ENCODE results near the gene AFF1. TPM values are rescaled to one million over a fixed set of nuclear protein-coding genes. Genes with fewer than 3 reads are reported as not detected.

AFF1 gene
- total RNA-seq, 1 experiment from 2014 or later, result 93.4 TPM

- H3K4me1 Mint-ChIP-seq, result peaks cover 23% of the 10 kb centered on the region
- TF ChIP-seq, protein P1, sequence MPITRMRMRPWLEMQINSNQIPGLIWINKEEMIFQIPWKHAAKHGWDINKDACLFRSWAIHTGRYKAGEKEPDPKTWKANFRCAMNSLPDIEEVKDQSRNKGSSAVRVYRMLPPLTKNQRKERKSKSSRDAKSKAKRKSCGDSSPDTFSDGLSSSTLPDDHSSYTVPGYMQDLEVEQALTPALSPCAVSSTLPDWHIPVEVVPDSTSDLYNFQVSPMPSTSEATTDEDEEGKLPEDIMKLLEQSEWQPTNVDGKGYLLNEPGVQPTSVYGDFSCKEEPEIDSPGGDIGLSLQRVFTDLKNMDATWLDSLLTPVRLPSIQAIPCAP (CRISPR knock-in tag; IDR thresholded peaks at IDR 0.05), result no peak
- CTCF ChIA-PET, result no interaction called here
- no peak overlapping the region for H3K4me3 Mint-ChIP-seq
- DNase-seq (ENCODE audit: low spot score) (no peak), ATAC-seq (no peak)
- H3K27ac Mint-ChIP-seq, result no peak overlapping the region
- no peaks in the 10 kb centered on the region for H3K27me3 Mint-ChIP-seq (ENCODE audit: low read depth)
- H3K9me3 Mint-ChIP-seq, result no peaks in the 10 kb centered on the region
- POLR2A ChIA-PET, result no interaction called here
- peaks cover 25% of the 10 kb centered on the region for H3K36me3 Mint-ChIP-seq
Observed at GRCh38 chr4:87046121-87046551, 111.3 kb downstream of the AFF1 start.

DNA sequence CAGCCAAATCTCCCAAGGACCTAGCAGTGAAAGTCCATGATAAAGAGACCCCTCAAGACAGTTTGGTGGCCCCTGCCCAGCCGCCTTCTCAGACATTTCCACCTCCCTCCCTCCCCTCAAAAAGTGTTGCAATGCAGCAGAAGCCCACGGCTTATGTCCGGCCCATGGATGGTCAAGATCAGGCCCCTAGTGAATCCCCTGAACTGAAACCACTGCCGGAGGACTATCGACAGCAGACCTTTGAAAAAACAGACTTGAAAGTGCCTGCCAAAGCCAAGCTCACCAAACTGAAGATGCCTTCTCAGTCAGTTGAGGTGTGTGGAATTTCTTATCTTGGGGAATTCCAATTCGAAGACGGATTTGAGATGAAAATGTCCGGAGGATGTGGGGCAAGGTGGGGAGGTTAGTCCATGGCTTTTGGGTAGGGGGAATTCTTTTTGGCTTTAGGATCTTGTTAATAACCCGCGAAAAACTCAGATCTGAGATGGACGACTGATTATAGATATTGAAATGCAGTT is 112.5 kb downstream of the AFF1 start:
- ChIA-PET POLR2A (no interaction called here), CTCF (no interaction called here)
- H3K4me3 Mint-ChIP-seq, result no peak overlapping the region
- DNase-seq (ENCODE audit: low spot score) (no peak), ATAC-seq (no peak)
- no peaks in the 10 kb centered on the region for H3K9me3 Mint-ChIP-seq
- H3K36me3 Mint-ChIP-seq, result peaks cover 33% of the 10 kb centered on the region
- TF ChIP-seq TEAD4 (CRISPR knock-in tag; IDR thresholded peaks at IDR 0.05) (no peak), ZNF317 (CRISPR knock-in tag; IDR thresholded peaks at IDR 0.05; ENCODE audit: borderline replicate concordance, low read depth) (no peak), ATF1 (CRISPR knock-in tag; IDR thresholded peaks at IDR 0.05) (no peak), JAZF1 (CRISPR knock-in tag; IDR thresholded peaks at IDR 0.05) (no peak), TP53 (CRISPR knock-in tag; IDR thresholded peaks at IDR 0.05) (no peak), E2F4 (CRISPR knock-in tag; IDR thresholded peaks at IDR 0.05; ENCODE audit: borderline replicate concordance, low read depth) (no peak), GRHL2 (CRISPR knock-in tag; IDR thresholded peaks at IDR 0.05; ENCODE audit: insufficient replicate concordance, severe bottlenecking) (no peak), ZNF671 (CRISPR knock-in tag; IDR thresholded peaks at IDR 0.05) (no peak)
- TF ChIP-seq, protein P2, sequence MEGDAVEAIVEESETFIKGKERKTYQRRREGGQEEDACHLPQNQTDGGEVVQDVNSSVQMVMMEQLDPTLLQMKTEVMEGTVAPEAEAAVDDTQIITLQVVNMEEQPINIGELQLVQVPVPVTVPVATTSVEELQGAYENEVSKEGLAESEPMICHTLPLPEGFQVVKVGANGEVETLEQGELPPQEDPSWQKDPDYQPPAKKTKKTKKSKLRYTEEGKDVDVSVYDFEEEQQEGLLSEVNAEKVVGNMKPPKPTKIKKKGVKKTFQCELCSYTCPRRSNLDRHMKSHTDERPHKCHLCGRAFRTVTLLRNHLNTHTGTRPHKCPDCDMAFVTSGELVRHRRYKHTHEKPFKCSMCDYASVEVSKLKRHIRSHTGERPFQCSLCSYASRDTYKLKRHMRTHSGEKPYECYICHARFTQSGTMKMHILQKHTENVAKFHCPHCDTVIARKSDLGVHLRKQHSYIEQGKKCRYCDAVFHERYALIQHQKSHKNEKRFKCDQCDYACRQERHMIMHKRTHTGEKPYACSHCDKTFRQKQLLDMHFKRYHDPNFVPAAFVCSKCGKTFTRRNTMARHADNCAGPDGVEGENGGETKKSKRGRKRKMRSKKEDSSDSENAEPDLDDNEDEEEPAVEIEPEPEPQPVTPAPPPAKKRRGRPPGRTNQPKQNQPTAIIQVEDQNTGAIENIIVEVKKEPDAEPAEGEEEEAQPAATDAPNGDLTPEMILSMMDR (IDR thresholded peaks at IDR 0.05), result no peak
- TF ChIP-seq, protein P3, sequence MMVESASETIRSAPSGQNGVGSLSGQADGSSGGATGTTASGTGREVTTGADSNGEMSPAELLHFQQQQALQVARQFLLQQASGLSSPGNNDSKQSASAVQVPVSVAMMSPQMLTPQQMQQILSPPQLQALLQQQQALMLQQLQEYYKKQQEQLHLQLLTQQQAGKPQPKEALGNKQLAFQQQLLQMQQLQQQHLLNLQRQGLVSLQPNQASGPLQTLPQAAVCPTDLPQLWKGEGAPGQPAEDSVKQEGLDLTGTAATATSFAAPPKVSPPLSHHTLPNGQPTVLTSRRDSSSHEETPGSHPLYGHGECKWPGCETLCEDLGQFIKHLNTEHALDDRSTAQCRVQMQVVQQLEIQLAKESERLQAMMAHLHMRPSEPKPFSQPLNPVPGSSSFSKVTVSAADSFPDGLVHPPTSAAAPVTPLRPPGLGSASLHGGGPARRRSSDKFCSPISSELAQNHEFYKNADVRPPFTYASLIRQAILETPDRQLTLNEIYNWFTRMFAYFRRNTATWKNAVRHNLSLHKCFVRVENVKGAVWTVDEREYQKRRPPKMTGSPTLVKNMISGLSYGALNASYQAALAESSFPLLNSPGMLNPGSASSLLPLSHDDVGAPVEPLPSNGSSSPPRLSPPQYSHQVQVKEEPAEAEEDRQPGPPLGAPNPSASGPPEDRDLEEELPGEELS (CRISPR knock-in tag; IDR thresholded peaks at IDR 0.05), result no peak
- TF ChIP-seq, protein P4, sequence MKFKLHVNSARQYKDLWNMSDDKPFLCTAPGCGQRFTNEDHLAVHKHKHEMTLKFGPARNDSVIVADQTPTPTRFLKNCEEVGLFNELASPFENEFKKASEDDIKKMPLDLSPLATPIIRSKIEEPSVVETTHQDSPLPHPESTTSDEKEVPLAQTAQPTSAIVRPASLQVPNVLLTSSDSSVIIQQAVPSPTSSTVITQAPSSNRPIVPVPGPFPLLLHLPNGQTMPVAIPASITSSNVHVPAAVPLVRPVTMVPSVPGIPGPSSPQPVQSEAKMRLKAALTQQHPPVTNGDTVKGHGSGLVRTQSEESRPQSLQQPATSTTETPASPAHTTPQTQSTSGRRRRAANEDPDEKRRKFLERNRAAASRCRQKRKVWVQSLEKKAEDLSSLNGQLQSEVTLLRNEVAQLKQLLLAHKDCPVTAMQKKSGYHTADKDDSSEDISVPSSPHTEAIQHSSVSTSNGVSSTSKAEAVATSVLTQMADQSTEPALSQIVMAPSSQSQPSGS (CRISPR knock-in tag; IDR thresholded peaks at IDR 0.05; ENCODE audit: borderline replicate concordance, low read depth), result no peak
- no peaks in the 10 kb centered on the region for H3K27me3 Mint-ChIP-seq (ENCODE audit: low read depth)
- peak overlapping the region; percentile 18; the same call in 1 of the 2 replicates for H3K27ac Mint-ChIP-seq
- peaks cover 18% of the 10 kb centered on the region for H3K4me1 Mint-ChIP-seq

- no peak overlapping the region for H3K27ac Mint-ChIP-seq
Observed at GRCh38 chr4:87049508-87049907, 114.7 kb downstream of the AFF1 start.

More at GRCh38 chr4:87049508-87049907, 114.7 kb downstream of the AFF1 start:
- ATAC-seq (no peak), DNase-seq (ENCODE audit: low spot score) (no peak)
- H3K4me1 Mint-ChIP-seq, result peaks cover 40% of the 10 kb centered on the region
- no peaks in the 10 kb centered on the region for H3K9me3 Mint-ChIP-seq
- ChIA-PET POLR2A (no interaction called here), CTCF (no interaction called here)
- peaks cover 33% of the 10 kb centered on the region for H3K36me3 Mint-ChIP-seq
- no peak overlapping the region for H3K4me3 Mint-ChIP-seq
- H3K27me3 Mint-ChIP-seq (ENCODE audit: low read depth), result no peaks in the 10 kb centered on the region
- TF ChIP-seq ZNF232 (CRISPR knock-in tag; IDR thresholded peaks at IDR 0.05), result no peak
- no peak for TF ChIP-seq SP1 (CRISPR knock-in tag; conservative IDR thresholded peaks at IDR 0.05)
- no peak for TF ChIP-seq SOX15 (CRISPR knock-in tag; IDR thresholded peaks at IDR 0.05)
- TF ChIP-seq, protein P2 (IDR thresholded peaks at IDR 0.05), result no peak
- TF ChIP-seq EMX1 (CRISPR knock-in tag; IDR thresholded peaks at IDR 0.05), result no peak
- TF ChIP-seq ZNF219 (CRISPR knock-in tag; IDR thresholded peaks at IDR 0.05; ENCODE audit: borderline replicate concordance), result no peak
- TF ChIP-seq JAZF1 (CRISPR knock-in tag; IDR thresholded peaks at IDR 0.05), result no peak
- no peak for TF ChIP-seq ZNF416 (CRISPR knock-in tag; IDR thresholded peaks at IDR 0.05)

Data from WTC11 (cell line).